GM19239 (cell line): ENCODE measurements around the gene ARHGAP32.

Source experiments
- DNase-seq: peaks from one replicate; pipeline ENCODE4 v3.0.0; 2011; ENCODE audit warnings: low spot score; ENCODE audit not compliant: insufficient read length
- FAIRE-seq: peaks from 2 replicates; lab custom pipeline; 2011; peaks lifted over from hg19 to GRCh38; lab: Jason Lieb, UNC

Gene ARHGAP32

DNA sequence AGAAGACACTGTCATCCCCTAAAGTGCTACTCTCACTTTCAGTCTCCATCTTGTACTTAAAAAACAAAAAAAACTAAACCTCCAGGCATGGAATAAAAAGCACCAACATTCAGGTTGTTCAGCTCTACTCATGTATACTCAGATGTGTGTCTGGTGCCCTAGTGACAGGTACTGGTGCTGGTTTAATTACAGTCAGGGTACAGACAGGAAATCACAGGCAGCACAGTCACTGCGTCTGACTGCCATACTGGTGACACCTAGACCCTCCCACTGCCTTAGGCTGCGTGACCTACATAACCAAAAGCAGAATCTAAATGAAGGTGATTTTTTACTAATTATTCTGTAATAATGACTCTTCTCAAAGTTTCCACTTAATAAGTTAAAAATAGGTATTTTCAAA lies at the start of gene ARHGAP32:
ARHGAP32 (minus strand) TSS at position 176 of the 400 bp plus-strand sequence; CDS start at position 49, 127 bp downstream.
- no peak for DNase-seq
- FAIRE-seq, result no peak

DNA sequence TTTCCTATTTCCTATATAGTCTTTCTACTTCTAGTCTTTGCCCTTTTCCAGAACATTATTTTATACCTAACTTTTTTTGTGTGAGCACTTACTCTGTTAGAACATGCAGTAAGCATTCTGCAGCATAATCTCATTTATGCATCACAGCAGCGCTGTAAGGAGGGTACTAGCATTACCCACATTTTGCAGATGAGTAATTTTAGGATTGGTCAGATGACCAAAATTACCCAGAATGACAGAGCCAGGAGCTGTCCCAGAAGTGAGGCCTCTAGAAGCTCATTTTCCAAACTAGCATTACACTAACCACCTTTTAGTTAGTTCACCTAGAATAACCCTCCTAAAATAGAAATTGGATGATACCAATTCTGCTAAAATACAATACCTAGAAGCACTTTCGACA lies 47.1 kb upstream of the ARHGAP32 start:
- FAIRE-seq (no peak), DNase-seq (no peak)

DNA sequence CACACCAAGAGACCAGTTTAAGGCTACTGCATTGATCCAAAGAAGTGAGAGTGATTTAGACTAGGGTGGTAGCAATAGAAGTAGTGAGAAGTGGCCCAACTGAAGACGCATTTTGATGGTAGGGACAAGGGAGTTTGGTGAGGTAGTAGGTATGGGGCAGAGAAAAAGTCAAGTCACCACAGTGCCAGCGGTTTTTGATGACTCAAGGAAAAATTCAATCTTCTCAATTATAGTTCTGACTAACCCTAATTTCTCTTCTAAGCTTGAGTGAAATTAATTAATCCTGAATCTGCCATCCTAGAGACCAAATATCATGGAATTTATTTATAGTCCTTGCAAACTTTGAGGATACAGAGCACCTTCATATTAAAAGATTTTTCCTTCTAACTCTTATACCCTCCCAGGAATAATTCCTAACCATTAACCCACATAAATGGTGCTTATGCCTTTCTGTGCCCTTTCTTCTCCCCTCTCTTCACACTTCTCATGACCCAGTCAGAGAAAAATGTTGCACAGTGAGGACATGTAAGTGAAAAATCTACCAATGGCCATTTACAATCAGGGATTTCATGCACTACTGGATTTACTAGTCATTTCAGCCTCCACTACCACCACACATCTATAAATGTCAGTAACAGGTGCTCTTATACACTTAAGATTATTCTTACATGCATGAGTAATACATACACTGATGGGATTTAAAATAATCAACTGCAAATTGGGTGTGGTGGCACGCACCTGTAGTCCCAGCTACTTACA lies 45.9 kb upstream of the ARHGAP32 start:
- FAIRE-seq (no peak), DNase-seq (no peak)

DNA sequence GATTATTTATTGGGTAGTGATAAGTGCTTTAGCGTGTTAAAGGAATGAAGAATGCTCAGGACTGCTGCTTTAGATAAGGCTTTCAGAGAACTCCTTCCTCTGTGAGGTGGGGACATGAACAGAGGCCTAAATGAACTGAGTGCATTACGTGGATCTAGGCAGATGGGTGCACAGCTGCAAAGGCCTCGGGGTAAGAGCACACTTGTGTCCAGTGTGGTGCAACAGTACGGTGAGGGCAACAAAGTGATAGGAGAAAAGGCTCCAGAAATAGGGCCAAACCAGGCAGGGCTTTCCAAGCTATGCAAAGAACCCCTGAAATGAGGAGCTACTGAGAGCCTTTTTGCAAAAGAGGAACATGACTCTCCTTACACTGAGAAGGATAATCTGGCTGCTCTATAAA lies 45.3 kb upstream of the ARHGAP32 start:
- no peak for FAIRE-seq
- DNase-seq, result no peak

DNA sequence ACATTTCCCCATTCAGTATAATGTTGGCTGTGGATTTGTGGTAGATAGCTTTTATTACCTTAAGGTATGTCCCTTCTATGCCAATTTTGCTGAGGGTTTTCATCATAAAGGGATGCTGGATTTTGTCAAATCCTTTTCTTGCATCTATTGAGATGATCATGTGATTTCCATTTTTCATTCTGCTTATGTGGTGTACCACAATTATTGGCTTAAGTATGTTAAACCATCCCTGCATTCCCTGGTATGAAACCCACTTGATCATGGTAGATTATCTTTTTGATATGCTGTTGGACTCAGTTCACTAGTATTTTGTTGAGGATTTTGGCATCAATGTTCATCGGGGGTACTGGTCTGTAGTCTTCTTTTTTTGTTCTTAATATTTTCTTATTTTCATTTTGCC lies 44.7 kb upstream of the ARHGAP32 start:
- FAIRE-seq (no peak), DNase-seq (no peak)

DNA sequence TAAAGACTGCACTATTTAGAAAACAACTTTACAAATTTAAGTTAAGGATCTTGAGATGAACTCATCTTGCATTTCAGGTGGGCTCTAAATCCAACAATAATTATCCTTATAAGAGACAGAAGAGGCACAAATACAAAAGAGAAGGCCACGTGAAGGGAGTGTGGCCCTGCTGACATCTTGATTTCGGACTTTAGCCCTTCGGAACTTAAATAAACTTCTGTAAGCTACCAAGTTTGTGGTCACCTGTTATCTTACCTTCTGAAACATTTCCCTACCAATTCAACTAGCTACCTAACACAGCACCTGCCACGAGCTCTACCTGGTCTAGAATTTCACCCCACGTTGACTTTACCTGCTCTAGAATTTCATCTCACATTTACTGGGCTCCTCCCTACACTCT lies 42.9 kb upstream of the ARHGAP32 start:
- no peak for FAIRE-seq
- DNase-seq, result no peak

DNA sequence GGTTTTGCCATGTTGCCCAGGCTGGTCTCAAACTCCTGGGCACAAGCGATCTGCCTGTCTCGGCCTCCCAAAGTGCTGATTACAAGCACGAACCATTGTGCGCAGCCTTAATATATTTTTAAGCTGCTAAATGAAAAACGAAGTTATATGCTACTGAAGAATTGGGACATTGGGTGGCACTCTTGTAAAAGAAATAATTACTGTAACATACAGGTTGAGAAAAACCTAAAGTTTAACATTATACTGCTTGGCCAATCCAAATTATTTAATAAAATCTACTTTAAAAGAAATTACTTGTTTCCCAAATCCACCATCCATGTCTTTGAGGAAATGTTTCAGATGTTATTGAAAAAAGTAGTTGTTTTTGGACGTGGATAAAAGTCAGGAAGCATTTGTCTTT lies 37.9 kb upstream of the ARHGAP32 start:
- no peak for DNase-seq

DNA sequence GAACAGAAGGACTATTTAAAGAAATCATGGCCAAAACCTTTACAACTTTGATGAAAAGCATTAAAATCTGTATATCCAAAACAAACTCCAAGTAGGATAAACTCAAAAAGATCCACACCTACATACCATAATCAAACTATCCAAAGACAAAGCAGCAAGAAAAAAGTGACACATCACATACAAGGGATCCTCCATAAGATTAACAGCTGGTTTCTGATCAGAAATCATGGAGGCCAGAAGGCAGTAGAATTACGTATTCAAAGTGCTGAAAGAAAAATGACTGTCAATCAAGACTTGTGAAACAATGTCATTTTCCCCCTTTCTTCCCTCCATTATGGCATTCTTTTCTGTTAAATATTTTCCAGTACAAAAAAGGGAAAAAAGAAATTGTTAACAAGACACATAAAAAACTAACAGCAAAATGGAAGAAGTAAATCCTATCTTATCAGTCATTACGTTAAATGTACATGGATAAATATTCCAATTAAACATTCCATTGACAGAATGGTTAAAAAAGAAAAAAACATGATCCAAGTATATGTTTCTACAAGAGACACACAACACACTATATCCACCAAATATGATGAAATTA lies 34.2 kb upstream of the ARHGAP32 start:
- FAIRE-seq (no peak), DNase-seq (no peak)

More for the DNA sequence above, 37.9 kb upstream of the ARHGAP32 start:
- no peak for FAIRE-seq

DNA sequence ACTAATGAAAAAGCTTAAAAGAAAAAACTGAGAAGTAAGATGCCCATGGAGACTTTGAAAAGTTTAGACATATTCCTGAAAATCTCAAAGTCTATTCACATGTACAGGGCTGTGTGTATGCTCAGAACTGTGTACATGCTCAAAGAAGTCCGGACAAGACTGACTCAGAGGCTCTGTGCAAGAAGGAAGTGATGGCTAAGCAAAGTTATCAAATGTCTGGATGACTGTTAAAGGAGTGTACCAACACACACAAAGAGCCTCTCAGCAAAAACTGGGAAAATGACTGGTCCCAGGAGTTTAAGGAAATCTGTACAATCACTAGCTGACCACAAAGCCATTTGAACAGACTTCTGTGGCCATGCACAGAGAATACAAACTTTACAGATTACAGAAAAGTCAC lies 33.1 kb upstream of the ARHGAP32 start:
- FAIRE-seq, result no peak
- no peak for DNase-seq

DNA sequence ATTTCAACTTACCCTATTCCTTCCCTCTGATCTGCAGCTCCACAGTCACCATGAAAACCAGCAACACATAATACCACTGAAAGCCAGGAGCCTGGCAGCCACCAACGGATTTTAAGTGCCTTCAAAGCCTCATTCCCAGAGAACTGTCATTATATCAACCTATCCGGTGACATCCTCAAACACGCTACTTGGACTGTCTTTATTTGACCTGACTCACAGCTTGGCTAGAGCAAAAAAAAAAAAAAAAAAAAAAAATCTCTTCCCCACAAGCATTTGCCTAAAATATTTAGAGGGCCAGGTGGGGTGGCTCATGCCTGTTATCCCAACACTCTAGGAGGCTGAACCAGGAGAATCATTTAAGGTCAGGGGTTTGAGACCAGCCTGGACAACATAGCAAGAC lies 32.4 kb upstream of the ARHGAP32 start:
- FAIRE-seq, result no peak
- DNase-seq, result no peak

DNA sequence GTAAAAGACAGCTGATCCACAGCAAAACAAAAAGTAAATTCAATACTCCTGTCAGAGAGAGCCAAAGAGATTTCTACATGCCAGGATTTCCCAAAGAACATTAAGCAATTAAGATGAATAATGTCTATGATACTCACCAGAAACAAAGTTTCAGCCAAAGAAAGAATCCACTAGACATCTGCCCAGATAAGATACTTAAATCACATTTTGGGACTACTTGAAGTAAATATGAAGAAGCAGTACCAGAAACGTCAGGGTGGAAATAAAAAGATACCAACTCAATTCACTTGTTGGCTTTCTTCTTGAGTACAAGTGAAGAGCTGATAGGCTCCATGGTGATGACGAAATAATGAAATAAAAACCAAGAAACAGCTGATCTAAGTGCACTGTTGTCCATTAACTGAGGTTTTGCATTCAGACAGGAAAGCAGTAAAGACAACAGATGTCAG lies 31.6 kb upstream of the ARHGAP32 start:
- FAIRE-seq (no peak), DNase-seq (no peak)

DNA sequence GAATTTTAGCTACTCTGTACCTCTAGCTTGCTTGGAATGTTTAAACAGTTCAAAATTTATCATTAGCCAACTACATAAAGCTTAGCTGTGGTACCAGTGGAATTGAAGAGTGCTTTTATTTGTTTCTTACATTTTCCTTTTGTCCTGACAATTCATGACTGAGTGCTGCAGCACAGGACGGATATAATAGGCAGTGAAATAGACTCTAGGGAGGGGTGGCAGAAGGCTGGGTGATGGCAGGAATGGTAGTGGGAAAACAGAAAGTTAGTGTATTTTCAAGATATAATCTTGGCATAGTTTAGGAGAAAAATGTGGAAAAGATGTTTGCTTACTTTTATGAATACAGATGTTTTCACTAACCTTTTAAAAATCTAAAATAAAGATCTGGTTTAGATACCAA lies 31.1 kb upstream of the ARHGAP32 start:
- no peak for FAIRE-seq
- DNase-seq, result no peak

DNA sequence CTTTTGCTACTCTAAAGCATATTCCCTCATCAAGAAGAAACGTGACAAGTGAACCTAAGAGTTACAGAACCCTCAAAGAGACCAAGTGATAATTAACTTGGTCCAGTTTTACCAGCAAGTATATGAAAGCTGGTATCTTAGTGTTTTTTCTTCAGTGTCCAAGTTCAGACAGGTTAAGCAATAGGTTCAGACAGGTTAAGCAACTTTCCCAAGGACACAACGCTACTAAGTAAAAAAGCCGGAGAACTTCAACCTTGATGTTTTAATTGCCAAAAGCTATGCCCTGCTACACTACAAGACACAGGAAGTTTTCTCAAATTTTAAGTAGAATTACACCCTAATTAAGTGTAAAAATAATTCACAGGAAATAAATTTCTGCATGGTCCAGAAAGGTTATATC lies 30.0 kb upstream of the ARHGAP32 start:
- no peak for FAIRE-seq

DNA sequence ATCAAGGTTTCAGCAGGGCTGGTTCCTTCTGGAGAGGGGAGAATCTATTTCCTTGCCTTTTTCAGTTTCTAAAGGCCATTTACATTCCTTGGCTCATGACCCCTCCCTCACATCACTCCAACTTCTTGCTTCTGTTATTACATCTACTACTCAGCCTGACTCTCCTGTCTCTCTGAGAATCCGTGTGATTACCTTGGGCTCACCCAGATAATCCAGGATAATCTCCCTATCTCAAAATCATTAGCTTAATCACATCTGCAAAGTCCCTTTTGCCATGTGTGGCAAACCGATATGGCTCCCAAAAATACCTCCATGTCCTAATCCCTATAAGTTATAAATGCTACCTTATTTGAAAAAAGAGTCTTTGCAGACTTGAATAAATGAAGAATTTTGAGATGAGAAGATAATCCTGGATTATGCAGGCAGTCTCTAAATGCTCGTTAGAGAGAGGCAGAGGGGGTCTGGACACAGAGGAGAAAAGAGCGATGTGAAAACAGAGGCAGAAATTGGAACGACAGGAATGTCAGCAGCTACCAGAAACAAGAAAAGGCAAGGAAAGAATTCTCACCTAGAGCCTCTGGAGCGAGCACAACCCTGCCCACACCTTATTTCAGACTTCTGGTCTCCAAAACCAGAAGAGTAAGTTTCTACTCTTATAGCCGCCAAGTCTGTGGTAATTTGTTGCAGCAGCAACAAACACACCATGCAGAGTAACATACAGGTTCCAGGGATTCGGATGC lies 23.6 kb upstream of the ARHGAP32 start:
- FAIRE-seq (no peak), DNase-seq (no peak)

More for the DNA sequence above, 30.0 kb upstream of the ARHGAP32 start:
- DNase-seq, result no peak

DNA sequence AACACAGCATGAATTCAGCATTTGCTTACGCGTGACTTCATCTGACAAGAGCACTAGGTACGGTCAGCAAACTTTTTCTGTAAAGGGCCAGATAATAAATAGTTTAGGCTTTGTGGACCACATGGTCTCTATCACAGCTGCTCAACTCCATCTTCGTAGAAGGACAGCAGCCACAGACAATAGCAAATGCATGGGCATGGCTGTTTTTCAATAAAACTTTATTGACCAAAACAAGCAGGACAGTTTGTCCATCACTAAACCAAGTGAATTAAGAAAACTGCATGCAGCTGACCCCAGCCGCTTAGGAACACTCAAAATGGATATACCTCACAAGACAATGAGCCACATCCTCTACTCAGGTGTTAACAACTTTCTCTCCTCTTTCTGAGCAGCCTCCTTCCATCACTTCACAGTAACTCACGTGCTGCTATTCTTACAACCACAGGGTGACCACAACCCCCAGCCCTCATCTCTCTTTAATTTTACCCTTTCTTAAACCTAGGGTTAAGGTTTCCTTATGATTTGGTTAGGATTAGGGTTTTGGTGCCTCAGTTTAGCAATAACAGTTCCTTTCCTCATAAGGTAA lies 22.7 kb upstream of the ARHGAP32 start:
- DNase-seq, result no peak
- FAIRE-seq, result no peak

DNA sequence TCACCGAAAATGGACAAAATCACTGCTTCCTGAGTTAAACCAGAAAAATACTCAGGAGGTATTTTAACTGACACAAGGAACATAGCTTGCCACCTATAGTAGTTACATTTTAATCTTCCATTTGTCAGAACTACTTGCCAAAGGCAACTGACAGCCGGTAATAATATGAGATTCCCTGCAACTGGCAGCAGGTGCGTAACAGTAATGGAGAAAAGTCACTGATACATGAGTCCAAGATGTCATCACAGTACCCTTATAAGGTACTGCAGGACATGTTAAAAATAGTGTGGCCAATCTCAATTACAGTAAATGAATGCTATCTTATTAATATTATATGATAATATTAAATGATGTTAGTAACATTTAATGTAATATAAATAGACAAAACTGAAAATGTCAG lies 21.1 kb upstream of the ARHGAP32 start:
- FAIRE-seq (no peak), DNase-seq (no peak)

DNA sequence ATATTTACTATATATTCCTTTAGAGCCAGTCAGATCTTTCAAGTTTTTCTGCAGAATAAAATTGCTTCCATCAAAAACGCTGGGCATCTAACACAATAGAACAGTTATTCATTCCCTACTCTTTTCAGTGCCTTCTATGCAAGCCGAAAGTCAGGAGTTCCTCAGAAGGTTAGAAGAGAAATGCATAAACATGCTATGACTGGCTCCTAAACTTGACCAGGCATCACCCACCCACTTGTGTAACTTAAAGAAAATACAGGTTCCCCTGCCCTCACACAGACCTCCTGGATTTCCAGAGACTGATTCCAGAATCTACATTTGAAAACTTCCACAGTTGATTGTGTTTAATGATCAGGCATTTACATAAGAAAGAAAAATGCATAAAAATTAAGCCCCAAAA lies 19.3 kb upstream of the ARHGAP32 start:
- FAIRE-seq, result no peak
- no peak for DNase-seq

DNA sequence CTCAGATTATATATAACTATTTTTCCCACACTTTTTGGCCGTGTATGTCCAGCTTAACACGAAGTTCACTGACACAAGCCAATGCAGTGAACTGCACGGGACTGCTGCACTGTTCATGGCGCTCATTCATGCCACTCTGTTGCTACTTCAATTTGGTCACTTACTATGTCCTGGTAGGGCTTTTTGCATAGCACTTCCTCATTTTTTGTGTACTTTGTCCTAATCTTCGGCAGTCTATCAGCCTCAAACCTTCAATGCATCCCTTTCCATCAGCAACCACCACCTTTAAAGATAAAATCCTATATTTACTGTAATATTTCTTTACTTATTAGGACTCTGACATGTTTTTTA lies 18.7 kb upstream of the ARHGAP32 start:
- FAIRE-seq, result no peak

DNA sequence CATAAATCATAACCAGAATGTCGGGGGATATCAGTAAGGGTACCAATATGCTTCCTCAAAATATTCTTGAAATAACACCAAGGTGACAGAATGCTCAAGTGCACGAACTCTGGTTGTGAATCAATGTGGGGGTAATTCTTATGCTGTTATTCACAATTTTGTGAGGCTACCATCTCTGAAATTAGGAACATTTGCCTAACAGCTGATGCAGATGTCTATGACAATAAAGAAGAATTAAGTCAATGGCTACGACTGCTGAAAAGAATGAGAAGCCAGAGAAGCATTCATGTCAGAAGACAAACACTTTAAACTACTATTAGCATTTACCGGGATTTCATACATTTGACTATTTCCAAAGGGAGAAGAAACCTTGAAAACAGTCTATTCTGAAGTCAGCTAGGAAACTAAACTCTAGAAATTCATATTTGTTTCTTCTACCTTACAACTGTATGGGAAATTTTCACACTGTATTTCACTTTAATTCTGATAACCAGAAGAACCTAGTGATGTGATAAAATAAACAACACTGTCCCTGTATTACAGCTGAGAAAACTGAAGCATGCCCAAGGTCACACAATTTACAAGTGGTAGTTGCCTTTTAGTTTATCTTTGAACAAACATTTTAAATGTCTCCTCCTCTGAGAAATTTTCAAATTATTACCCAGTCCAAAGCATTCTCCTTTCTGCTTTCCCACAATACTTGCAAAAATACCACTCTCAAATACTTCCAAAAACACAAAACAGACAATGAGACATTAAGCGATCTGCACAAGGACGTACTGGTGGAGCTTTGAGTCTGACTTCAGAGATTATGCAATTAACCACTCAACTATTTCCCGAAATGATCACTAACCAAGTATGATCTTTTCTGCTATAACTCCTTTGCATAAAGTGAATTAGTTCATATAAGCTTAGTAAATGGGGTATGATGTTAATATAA lies 18.0 kb upstream of the ARHGAP32 start:
- DNase-seq, result no peak

More for the DNA sequence above, 18.7 kb upstream of the ARHGAP32 start:
- DNase-seq, result no peak

DNA sequence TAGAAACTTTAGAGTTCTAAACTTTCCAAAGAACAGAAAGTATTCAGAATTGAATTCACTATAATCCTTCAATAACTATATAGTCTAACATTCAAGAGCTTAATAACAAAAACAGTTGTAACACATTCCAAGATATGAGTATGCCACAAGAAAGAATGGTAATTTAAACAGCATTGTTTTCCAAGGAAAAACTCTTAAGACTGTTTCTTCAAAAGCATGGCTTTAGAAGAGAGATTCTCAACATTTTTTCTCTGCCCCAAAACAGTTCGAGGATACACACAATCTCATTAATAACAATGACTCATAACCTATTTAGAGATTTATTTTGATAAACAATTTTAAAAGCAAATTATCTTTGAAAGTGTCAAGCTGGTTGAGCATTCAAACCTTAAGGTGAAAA lies 16.7 kb upstream of the ARHGAP32 start:
- FAIRE-seq (no peak), DNase-seq (no peak)

More for the DNA sequence above, 18.0 kb upstream of the ARHGAP32 start:
- no peak for FAIRE-seq
